ENCODE measurements around the gene NPLOC4. TPM values are rescaled to one million over a fixed set of nuclear protein-coding genes. Genes with fewer than 3 reads are reported as not detected.
A peak's percentile ranks its signal among the peaks of the same experiment; 100 is the strongest.

Gene NPLOC4
- total and polyA plus RNA-seq, 2 of the 13 experiments (the other 11 are each of a cell fraction or from before 2014, with no cell fraction given): 57.0 to 97.0 TPM

DNA sequence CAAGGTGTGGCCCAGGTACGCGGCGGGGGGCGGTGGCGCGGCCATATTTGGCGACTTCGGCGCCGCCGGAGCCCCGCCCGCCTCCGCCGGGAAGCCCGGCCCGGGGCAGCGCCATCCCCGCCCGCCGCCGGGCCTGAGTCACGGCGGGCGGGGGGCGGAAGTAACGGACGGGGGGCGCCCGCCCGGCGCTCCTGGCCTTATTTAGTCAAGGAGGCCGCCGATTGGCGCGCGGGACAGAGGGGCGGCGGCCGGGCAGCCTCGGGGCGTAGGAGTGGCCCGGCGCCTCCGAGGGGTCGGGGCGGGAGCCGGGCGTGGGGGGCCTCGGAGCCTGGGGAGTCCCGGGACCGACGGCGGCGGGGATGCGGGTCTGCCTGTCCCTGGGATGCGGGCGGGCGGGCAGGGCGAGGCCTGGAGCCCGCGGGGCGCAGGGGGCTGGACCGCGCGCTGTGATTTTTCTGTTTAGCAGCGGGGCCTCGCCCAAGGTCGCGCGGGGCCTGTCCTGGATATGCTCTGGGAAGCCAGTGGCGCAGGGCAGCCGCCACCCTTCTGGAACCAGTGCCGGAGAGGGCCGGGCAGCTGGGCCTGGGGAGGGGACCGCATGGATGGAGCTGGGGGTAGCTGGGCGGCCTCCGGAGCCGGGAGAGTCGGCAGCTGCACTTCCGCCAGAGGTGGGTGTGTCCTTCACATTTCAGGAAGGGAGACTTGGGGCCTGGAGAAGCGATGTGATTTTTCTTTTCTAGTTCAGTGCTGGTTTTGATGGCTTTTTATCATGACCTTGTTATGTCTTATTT is 122.0 kb downstream of the NPLOC4 start (continued):
- TF ChIP-seq, protein P1, sequence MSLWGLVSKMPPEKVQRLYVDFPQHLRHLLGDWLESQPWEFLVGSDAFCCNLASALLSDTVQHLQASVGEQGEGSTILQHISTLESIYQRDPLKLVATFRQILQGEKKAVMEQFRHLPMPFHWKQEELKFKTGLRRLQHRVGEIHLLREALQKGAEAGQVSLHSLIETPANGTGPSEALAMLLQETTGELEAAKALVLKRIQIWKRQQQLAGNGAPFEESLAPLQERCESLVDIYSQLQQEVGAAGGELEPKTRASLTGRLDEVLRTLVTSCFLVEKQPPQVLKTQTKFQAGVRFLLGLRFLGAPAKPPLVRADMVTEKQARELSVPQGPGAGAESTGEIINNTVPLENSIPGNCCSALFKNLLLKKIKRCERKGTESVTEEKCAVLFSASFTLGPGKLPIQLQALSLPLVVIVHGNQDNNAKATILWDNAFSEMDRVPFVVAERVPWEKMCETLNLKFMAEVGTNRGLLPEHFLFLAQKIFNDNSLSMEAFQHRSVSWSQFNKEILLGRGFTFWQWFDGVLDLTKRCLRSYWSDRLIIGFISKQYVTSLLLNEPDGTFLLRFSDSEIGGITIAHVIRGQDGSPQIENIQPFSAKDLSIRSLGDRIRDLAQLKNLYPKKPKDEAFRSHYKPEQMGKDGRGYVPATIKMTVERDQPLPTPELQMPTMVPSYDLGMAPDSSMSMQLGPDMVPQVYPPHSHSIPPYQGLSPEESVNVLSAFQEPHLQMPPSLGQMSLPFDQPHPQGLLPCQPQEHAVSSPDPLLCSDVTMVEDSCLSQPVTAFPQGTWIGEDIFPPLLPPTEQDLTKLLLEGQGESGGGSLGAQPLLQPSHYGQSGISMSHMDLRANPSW (CRISPR knock-in tag; IDR thresholded peaks at IDR 0.05; ENCODE audit: borderline replicate concordance): no peak
- 0 out of 2 replicates have a peak, but pooled peaks have one; percentile 14 for TF ChIP-seq ARNT2 (CRISPR knock-in tag; IDR thresholded peaks at IDR 0.05; ENCODE audit: low read depth)
- TF ChIP-seq ZNF609 (CRISPR knock-in tag; IDR thresholded peaks at IDR 0.05; ENCODE audit: borderline replicate concordance): no peak
- no peak for TF ChIP-seq SMAD1 (CRISPR knock-in tag; IDR thresholded peaks at IDR 0.05; ENCODE audit: borderline replicate concordance, low read depth)
- no peak for TF ChIP-seq ZNF816 (CRISPR knock-in tag; IDR thresholded peaks at IDR 0.05; ENCODE audit: borderline replicate concordance)
- TF ChIP-seq ZNF749 (CRISPR knock-in tag; IDR thresholded peaks at IDR 0.05; ENCODE audit: borderline replicate concordance): no peak
- no peak for TF ChIP-seq FOXA3 (CRISPR knock-in tag; IDR thresholded peaks at IDR 0.05)
- no peak for TF ChIP-seq TRIM22 (IDR thresholded peaks at IDR 0.05)
- no peak for TF ChIP-seq SOX6 (IDR thresholded peaks at IDR 0.05)
- TF ChIP-seq SOX6 (CRISPR knock-in tag; IDR thresholded peaks at IDR 0.05): 0 out of 2 replicates have a peak, but pooled peaks have one; percentile 19
- no peak for TF ChIP-seq MAFF (IDR thresholded peaks at IDR 0.05; ENCODE audit: low read depth, low read length)
- no peak for TF ChIP-seq ZNF230 (CRISPR knock-in tag; IDR thresholded peaks at IDR 0.05)
- no peak for TF ChIP-seq RAD51 (IDR thresholded peaks at IDR 0.05; ENCODE audit: borderline replicate concordance)
- TF ChIP-seq GLI4 (CRISPR knock-in tag; IDR thresholded peaks at IDR 0.05; ENCODE audit: borderline replicate concordance): 0 out of 2 replicates have a peak, but pooled peaks have one; percentile 63
- TF ChIP-seq POLR2A (IDR thresholded peaks at IDR 0.05; ENCODE audit: insufficient read depth in 1 of 2, low read depth in 2 of 2, low read length in 2 of 2): no peak
- peak; percentile 57 for TF ChIP-seq MXD4 (CRISPR knock-in tag; IDR thresholded peaks at IDR 0.05)
- TF ChIP-seq CHD4 (IDR thresholded peaks at IDR 0.05; ENCODE audit: borderline replicate concordance, low read length): no peak

All from HepG2 (cell line).